ENCODE results near the gene HBD. TPM values are rescaled to one million over a fixed set of nuclear protein-coding genes. Genes with fewer than 3 reads are reported as not detected.

HBD gene
- total and polyA plus RNA-seq, 9 of the 15 experiments (the other 6 are each of a cell fraction or from before 2014, with no cell fraction given) = 11.8 to 169 (median 36.0) TPM

DNA sequence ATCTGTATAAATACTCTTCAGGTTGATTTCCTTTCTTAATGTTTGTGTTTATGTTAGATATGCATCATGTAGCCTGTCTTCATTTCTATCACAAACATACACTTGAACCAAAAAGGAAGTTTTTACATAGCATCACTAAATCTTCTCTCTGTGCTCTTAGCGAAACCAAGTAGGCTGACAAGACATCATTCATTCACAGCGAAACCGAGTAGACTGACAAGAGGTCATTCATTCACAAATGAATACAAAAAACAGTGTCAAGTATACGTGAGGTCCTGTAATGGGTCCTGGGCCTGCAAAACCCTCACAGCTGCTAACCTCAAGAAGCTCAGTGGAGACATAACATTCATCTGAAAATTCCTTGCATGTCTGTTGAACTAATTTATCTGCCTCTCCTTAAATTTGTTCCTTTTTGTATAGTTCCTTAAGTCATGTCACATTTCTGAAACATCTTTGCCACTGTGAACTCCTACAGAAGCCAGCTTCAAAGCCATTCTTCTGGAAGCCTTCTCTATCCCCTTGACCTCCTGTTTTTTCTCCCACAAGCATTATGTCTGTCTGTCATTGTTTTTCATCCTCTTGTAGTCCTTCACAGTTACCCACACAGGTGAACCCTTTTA is 45.3 kb upstream of the HBD start:
- Histone ChIP-seq H3K27me3 (ENCODE audit: control insufficient read depth in 2 of 2, insufficient read depth in 2 of 2, low read length in 2 of 2) (no peaks in the 10 kb centered on the region), H3K4me3 (no peak overlapping the region), H3K79me2 (ENCODE audit: control insufficient read depth, insufficient read depth, low read length) (peaks cover 83% of the 10 kb centered on the region), H3K4me2 (ENCODE audit: insufficient read depth, low read length) (peak overlapping the region; percentile 56), H3K27ac (ENCODE audit: extremely low read depth, low read depth, low read length) (peak overlapping the region; percentile 87), H2AFZ (ENCODE audit: low read depth, low read length) (peak overlapping the region; percentile 29), H3K4me1 (replicated peaks in 1 of 2; ENCODE audit: control insufficient read depth in 2 of 2, insufficient read depth in 2 of 2, low read length in 2 of 2) (peaks cover 26 to 86% of the 10 kb centered on the region in 2 experiments), H3K36me3 (ENCODE audit: control insufficient read depth, insufficient read depth, low read length) (peaks cover 57% of the 10 kb centered on the region), H3K9me3 (replicated peaks; ENCODE audit: control insufficient read depth, insufficient read depth, low read depth, low read length) (no peaks in the 10 kb centered on the region), H3K9me1 (ENCODE audit: control insufficient read depth, insufficient read depth, low read length) (no peaks in the 10 kb centered on the region), H3K9ac (ENCODE audit: insufficient read depth in 1 of 2, low read depth in 2 of 2, low read length in 2 of 2) (peak overlapping the region; percentile 60 to 62; a peak in 3 of 4 replicates), H4K20me1 (replicated peaks; ENCODE audit: control insufficient read depth, insufficient read depth, low read length) (no peaks in the 10 kb centered on the region)
- intact Hi-C loops (cut with micrococcal nuclease) = loop anchor here (10.0 kb wide), 2 partner anchors 225 to 315 kb away; partner anchors contain the start of genes TRIM6 and UBQLN3
- ChIA-PET CTCF (ENCODE audit: low intra/inter-chr PET ratio) (no interaction called here), POLR2A (interaction anchor here (0.7 to 7.3 kb wide), 7 partner anchors 10 to 148 kb away, joined by 3 to 55 read pairs (median 4); partner anchors contain the start of genes HBE1 and HBG1)
- DNase-seq (ENCODE audit: extremely low read depth in 1 of 4, low spot score in 3 of 4) (no peak), ATAC-seq (no peak), FAIRE-seq (no peak)
- in situ Hi-C loops (cut with MboI) = no loop called here
- WGBS (ENCODE audit: insufficient coverage, low coverage, missing lambda C conversion rate) = 34% methylated on average over 4 of the region's 4 CpGs
- TSS peak; percentile 17 for BruUV-seq (replicated peaks)
- no peak for TF ChIP-seq EZH2 (IDR thresholded peaks at IDR 0.05; ENCODE audit: borderline replicate concordance, low read depth, low read length)
- TF ChIP-seq, protein P1, sequence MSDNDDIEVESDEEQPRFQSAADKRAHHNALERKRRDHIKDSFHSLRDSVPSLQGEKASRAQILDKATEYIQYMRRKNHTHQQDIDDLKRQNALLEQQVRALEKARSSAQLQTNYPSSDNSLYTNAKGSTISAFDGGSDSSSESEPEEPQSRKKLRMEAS (CRISPR knock-in tag; IDR thresholded peaks at IDR 0.05) = no peak
- TF ChIP-seq ZNF561 (CRISPR knock-in tag; conservative IDR thresholded peaks at IDR 0.05) = no peak
- TF ChIP-seq FOXP4 (CRISPR knock-in tag; IDR thresholded peaks at IDR 0.05; ENCODE audit: borderline replicate concordance) = no peak
- TF ChIP-seq ADNP (tag; IDR thresholded peaks at IDR 0.05) = 0 out of 2 replicates have a peak, but pooled peaks have one; percentile 7
- no peak for TF ChIP-seq CBFA2T2 (conservative IDR thresholded peaks at IDR 0.05)
- no peak for TF ChIP-seq MED1 (CRISPR knock-in tag; IDR thresholded peaks at IDR 0.05; ENCODE audit: borderline replicate concordance)
- TF ChIP-seq NFRKB (IDR thresholded peaks at IDR 0.05; ENCODE audit: low read depth) = 0 out of 2 replicates have a peak, but pooled peaks have one; percentile 34
- no peak for TF ChIP-seq PKNOX1 (IDR thresholded peaks at IDR 0.05)
- TF ChIP-seq C11orf30 (IDR thresholded peaks at IDR 0.05; ENCODE audit: low read depth) = no peak
- no peak for TF ChIP-seq FOXA1 (IDR thresholded peaks at IDR 0.05; ENCODE audit: borderline replicate concordance)
- TF ChIP-seq ZNF764 (CRISPR knock-in tag; IDR thresholded peaks at IDR 0.05; ENCODE audit: low read depth) = no peak
- no peak for TF ChIP-seq FOSL1 (tag; conservative IDR thresholded peaks at IDR 0.05)
- TF ChIP-seq, protein P2, sequence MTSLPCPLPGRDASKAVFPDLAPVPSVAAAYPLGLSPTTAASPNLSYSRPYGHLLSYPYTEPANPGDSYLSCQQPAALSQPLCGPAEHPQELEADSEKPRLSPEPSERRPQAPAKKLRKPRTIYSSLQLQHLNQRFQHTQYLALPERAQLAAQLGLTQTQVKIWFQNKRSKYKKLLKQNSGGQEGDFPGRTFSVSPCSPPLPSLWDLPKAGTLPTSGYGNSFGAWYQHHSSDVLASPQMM (CRISPR knock-in tag; IDR thresholded peaks at IDR 0.05) = no peak
- no peak for TF ChIP-seq CLOCK (CRISPR knock-in tag; IDR thresholded peaks at IDR 0.05; ENCODE audit: borderline replicate concordance)
- 0 out of 2 replicates have a peak, but pooled peaks have one; percentile 17 for TF ChIP-seq SMAD4 (CRISPR knock-in tag; conservative IDR thresholded peaks at IDR 0.05)

Data from K562 (cell line).